ENCODE data around the gene PIK3R2. TPM values are rescaled to one million over a fixed set of nuclear protein-coding genes. Genes with fewer than 3 reads are reported as not detected.
A peak's percentile ranks its signal among the peaks of the same experiment; 100 is the strongest.

PIK3R2 gene
- total and polyA plus RNA-seq, 4 donors: 1.5 to 37.8 (median 7.7) TPM

DNA sequence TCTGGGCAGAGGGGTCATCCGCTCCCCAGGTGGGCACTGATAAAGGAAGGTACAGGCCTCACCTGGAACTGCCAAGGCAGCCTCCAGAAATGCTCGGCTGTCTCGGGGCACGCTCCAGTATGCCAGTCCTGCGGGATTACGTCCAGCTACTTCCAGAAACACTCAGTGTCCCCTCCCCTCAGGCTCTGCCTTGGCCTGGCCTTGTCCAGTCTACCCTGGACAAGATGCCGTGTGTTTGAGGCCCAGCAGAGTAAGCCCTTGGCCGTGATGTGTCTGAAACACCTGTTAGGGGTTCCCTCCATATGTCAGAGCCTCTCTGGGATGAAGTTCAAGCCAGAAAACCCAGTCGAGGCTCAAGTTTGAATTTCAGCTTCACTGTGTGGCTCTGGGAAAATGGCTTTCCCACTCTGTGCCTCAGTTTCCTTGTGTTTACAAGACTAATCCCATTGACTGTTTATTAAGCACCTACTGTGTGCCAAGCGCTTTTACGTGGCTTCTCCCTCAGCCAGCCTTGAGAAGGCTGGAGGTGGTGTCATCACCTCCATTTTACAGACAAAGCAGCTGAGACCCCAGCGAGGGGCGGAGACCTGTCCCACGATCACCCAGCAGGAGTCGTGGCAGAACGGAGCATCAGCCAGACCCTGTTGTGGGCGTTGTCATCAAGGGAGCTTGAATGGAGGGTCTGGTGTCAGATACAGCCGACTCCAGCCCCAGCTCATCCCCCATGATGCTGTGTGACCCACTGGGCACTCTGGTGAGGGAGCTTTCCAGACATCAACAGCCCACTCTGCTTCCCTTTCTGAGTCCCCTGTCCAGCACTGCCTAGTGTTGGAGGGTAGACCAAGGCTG, 2.0 kb upstream of the PIK3R2 start:
- no peaks in the 10 kb centered on the region for H3K9me3 ChIP-seq (ENCODE audit: control insufficient read depth in 4 of 4, low read length in 3 of 4)
- H3K36me3 ChIP-seq (ENCODE audit: control insufficient read depth in 4 of 4, insufficient read depth in 3 of 4, low read depth in 1 of 4, low read length in 3 of 4): peaks cover 5 to 14% (median 9%) of the 10 kb centered on the region in 4 donors
- no peaks in the 10 kb centered on the region for H3K27me3 ChIP-seq (ENCODE audit: control insufficient read depth in 4 of 4, insufficient read depth in 4 of 4, low read length in 3 of 4)
- peak overlapping the region in 1 of 2 donors; percentile 44 for H3K9ac ChIP-seq (ENCODE audit: low read depth in 1 of 2, low read length in 2 of 2)
- H3K27ac ChIP-seq (ENCODE audit: low read depth in 1 of 2, low read length in 2 of 2): peak overlapping the region; percentile 93
- no peak overlapping the region for H3K4me3 ChIP-seq (ENCODE audit: low read depth in 1 of 3, low read length in 3 of 3)
- TF ChIP-seq, protein P1, sequence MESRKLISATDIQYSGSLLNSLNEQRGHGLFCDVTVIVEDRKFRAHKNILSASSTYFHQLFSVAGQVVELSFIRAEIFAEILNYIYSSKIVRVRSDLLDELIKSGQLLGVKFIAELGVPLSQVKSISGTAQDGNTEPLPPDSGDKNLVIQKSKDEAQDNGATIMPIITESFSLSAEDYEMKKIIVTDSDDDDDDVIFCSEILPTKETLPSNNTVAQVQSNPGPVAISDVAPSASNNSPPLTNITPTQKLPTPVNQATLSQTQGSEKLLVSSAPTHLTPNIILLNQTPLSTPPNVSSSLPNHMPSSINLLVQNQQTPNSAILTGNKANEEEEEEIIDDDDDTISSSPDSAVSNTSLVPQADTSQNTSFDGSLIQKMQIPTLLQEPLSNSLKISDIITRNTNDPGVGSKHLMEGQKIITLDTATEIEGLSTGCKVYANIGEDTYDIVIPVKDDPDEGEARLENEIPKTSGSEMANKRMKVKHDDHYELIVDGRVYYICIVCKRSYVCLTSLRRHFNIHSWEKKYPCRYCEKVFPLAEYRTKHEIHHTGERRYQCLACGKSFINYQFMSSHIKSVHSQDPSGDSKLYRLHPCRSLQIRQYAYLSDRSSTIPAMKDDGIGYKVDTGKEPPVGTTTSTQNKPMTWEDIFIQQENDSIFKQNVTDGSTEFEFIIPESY (IDR thresholded peaks at IDR 0.05): no peak
- no peak for TF ChIP-seq JUND (IDR thresholded peaks at IDR 0.05)
- TF ChIP-seq, protein P2, sequence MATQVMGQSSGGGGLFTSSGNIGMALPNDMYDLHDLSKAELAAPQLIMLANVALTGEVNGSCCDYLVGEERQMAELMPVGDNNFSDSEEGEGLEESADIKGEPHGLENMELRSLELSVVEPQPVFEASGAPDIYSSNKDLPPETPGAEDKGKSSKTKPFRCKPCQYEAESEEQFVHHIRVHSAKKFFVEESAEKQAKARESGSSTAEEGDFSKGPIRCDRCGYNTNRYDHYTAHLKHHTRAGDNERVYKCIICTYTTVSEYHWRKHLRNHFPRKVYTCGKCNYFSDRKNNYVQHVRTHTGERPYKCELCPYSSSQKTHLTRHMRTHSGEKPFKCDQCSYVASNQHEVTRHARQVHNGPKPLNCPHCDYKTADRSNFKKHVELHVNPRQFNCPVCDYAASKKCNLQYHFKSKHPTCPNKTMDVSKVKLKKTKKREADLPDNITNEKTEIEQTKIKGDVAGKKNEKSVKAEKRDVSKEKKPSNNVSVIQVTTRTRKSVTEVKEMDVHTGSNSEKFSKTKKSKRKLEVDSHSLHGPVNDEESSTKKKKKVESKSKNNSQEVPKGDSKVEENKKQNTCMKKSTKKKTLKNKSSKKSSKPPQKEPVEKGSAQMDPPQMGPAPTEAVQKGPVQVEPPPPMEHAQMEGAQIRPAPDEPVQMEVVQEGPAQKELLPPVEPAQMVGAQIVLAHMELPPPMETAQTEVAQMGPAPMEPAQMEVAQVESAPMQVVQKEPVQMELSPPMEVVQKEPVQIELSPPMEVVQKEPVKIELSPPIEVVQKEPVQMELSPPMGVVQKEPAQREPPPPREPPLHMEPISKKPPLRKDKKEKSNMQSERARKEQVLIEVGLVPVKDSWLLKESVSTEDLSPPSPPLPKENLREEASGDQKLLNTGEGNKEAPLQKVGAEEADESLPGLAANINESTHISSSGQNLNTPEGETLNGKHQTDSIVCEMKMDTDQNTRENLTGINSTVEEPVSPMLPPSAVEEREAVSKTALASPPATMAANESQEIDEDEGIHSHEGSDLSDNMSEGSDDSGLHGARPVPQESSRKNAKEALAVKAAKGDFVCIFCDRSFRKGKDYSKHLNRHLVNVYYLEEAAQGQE (IDR thresholded peaks at IDR 0.05): no peak
- TF ChIP-seq TAF1 (conservative IDR thresholded peaks at IDR 0.05): no peak
- no peak for TF ChIP-seq SP1 (IDR thresholded peaks at IDR 0.05)
- TF ChIP-seq HNF4A (conservative IDR thresholded peaks at IDR 0.05): no peak
- TF ChIP-seq RXRA (IDR thresholded peaks at IDR 0.05): no peak
- TF ChIP-seq, protein P3, sequence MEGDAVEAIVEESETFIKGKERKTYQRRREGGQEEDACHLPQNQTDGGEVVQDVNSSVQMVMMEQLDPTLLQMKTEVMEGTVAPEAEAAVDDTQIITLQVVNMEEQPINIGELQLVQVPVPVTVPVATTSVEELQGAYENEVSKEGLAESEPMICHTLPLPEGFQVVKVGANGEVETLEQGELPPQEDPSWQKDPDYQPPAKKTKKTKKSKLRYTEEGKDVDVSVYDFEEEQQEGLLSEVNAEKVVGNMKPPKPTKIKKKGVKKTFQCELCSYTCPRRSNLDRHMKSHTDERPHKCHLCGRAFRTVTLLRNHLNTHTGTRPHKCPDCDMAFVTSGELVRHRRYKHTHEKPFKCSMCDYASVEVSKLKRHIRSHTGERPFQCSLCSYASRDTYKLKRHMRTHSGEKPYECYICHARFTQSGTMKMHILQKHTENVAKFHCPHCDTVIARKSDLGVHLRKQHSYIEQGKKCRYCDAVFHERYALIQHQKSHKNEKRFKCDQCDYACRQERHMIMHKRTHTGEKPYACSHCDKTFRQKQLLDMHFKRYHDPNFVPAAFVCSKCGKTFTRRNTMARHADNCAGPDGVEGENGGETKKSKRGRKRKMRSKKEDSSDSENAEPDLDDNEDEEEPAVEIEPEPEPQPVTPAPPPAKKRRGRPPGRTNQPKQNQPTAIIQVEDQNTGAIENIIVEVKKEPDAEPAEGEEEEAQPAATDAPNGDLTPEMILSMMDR (IDR thresholded peaks at IDR 0.05; ENCODE audit: low read depth, low read length, missing input control): no peak
- TF ChIP-seq FOXA1 (IDR thresholded peaks at IDR 0.05): no peak
- no peak for TF ChIP-seq RAD21 (IDR thresholded peaks at IDR 0.05)
- no peak for TF ChIP-seq EGR1 (IDR thresholded peaks at IDR 0.05; ENCODE audit: low read depth in 2 of 2)
- TF ChIP-seq GABPA (IDR thresholded peaks at IDR 0.05 in 1 of 2, conservative IDR thresholded peaks at IDR 0.05 in 1 of 2): no peak
- no peak for TF ChIP-seq NR2F2 (IDR thresholded peaks at IDR 0.05)
- WGBS: 91% methylated on average over 18 of the region's 18 CpGs
- peaks cover 11 to 41% (median 28%) of the 10 kb centered on the region in 4 donors for H3K4me1 ChIP-seq (ENCODE audit: control insufficient read depth in 4 of 4, insufficient read depth in 4 of 4, low read length in 3 of 4)
- no peak for DNase-seq (ENCODE audit: low spot score)

DNA sequence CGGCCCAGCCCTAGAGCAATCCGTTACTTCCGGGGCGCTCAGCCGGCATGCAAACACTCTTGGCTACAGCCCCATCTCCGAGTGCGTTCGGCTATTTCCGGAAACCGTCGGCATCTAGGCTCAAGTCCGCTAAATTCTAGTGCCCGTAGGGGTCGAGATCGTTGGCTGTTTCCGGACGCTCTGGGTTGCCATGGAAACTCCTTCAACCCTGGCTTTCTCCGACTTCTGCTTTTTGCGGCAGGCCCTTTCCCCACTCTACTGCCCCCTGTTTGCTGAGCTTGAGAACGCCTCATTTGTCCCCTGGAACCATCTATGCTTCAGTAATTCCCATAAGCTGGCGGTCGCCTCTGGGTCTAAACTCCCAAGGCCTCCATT, 534 bp upstream of the PIK3R2 start:
- peak overlapping the region; percentile 62 to 68 (median 65) for H3K4me3 ChIP-seq (ENCODE audit: low read depth in 1 of 3, low read length in 3 of 3)
- no peaks in the 10 kb centered on the region for H3K9me3 ChIP-seq (ENCODE audit: control insufficient read depth in 4 of 4, low read length in 3 of 4)
- H3K27ac ChIP-seq (ENCODE audit: low read depth in 1 of 2, low read length in 2 of 2): peak overlapping the region; percentile 93
- peaks cover 16 to 55% (median 39%) of the 10 kb centered on the region in 4 donors for H3K4me1 ChIP-seq (ENCODE audit: control insufficient read depth in 4 of 4, insufficient read depth in 4 of 4, low read length in 3 of 4)
- H3K27me3 ChIP-seq (ENCODE audit: control insufficient read depth in 4 of 4, insufficient read depth in 4 of 4, low read length in 3 of 4): no peaks in the 10 kb centered on the region
- H3K36me3 ChIP-seq (ENCODE audit: control insufficient read depth in 4 of 4, insufficient read depth in 3 of 4, low read depth in 1 of 4, low read length in 3 of 4): peaks cover 0 to 3% (median 2%) of the 10 kb centered on the region in 4 donors
- WGBS: under 1% methylated on average over 22 of the region's 22 CpGs
- peak; percentile 98 for DNase-seq (ENCODE audit: low spot score)
- H3K9ac ChIP-seq (ENCODE audit: low read depth in 1 of 2, low read length in 2 of 2): peak overlapping the region; percentile 85 to 92
- no peak for TF ChIP-seq TAF1 (conservative IDR thresholded peaks at IDR 0.05)
- TF ChIP-seq FOXA2 (IDR thresholded peaks at IDR 0.05): no peak
- TF ChIP-seq EGR1 (IDR thresholded peaks at IDR 0.05; ENCODE audit: low read depth in 2 of 2): no peak
- TF ChIP-seq FOXA1 (IDR thresholded peaks at IDR 0.05): no peak
- peak; percentile 26 for TF ChIP-seq SP1 (IDR thresholded peaks at IDR 0.05)
- TF ChIP-seq, protein P2 (IDR thresholded peaks at IDR 0.05): no peak
- TF ChIP-seq, protein P1 (IDR thresholded peaks at IDR 0.05): no peak
- TF ChIP-seq HNF4A (conservative IDR thresholded peaks at IDR 0.05): peak in 1 of 2 donors; percentile 30
- TF ChIP-seq YY1 (IDR thresholded peaks at IDR 0.05): peak; percentile 78
- TF ChIP-seq, protein P4, sequence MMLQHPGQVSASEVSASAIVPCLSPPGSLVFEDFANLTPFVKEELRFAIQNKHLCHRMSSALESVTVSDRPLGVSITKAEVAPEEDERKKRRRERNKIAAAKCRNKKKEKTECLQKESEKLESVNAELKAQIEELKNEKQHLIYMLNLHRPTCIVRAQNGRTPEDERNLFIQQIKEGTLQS (IDR thresholded peaks at IDR 0.05): no peak
- TF ChIP-seq HNF4G (IDR thresholded peaks at IDR 0.05): no peak
